ENCODE results near the gene DUSP6.
A peak's percentile ranks its signal among the peaks of the same experiment; 100 is the strongest.

DUSP6 gene

DNA sequence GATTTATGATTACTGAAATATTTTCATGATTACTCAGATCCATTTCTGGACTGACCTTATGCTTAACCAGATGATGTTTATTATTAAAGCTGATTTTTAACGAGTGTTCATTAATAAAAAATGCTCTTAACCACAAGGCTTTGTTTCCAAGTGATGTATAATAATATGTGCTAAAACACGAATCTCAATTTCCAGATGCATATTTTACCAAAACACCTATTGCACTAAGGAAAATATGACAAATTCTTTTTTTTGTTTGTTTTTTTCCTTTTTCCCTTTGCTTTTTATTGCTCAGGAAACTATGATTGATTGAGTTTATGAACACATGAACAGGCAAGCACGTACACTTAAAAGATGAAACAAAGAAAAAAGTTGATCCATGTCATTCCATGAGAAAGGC lies 16.9 kb upstream of the DUSP6 start:
- H3K27ac ChIP-seq (ENCODE audit: low read depth, low read length) = no peak overlapping the region

DNA sequence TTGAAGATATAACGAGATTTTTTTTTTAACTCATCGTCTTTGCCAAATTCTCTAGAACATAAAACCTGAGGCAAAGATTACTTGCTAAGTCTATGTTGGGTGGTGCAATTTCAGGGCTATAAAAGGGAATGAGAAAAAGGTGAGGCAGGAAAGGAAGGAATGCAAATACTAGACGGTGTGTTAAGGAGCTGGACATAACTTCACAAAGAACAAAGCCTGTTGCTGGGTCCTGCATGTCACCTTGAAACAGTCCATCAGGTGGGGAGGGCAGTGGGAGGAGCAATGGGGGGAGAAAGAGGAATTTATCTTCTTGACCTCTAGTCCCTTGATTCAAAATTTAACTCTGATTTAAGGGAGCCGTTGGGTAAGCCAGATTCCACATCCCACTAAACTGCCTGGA lies 16.1 kb upstream of the DUSP6 start:
- H3K4me1 ChIP-seq (ENCODE audit: control insufficient read depth, insufficient read depth, low read length) = peaks cover 2% of the 10 kb centered on the region
- peak overlapping the region; percentile 2 for H3K4me3 ChIP-seq (ENCODE audit: low read length)
- H3K27ac ChIP-seq (ENCODE audit: low read depth, low read length) = no peak overlapping the region
- H3K27me3 ChIP-seq (ENCODE audit: control insufficient read depth, insufficient read depth, low read length) = no peaks in the 10 kb centered on the region
- H3K9ac ChIP-seq (ENCODE audit: low read length) = no peak overlapping the region
- no peaks in the 10 kb centered on the region for H3K36me3 ChIP-seq (ENCODE audit: control insufficient read depth, insufficient read depth, low read length)

More for the DNA sequence above, 16.9 kb upstream of the DUSP6 start:
- H3K9ac ChIP-seq (ENCODE audit: low read length) = no peak overlapping the region
- H3K36me3 ChIP-seq (ENCODE audit: control insufficient read depth, insufficient read depth, low read length) = no peaks in the 10 kb centered on the region
- H3K27me3 ChIP-seq (ENCODE audit: control insufficient read depth, insufficient read depth, low read length) = no peaks in the 10 kb centered on the region
- H3K4me1 ChIP-seq (ENCODE audit: control insufficient read depth, insufficient read depth, low read length) = peaks cover 6% of the 10 kb centered on the region
- H3K4me3 ChIP-seq (ENCODE audit: low read length) = no peak overlapping the region

DNA sequence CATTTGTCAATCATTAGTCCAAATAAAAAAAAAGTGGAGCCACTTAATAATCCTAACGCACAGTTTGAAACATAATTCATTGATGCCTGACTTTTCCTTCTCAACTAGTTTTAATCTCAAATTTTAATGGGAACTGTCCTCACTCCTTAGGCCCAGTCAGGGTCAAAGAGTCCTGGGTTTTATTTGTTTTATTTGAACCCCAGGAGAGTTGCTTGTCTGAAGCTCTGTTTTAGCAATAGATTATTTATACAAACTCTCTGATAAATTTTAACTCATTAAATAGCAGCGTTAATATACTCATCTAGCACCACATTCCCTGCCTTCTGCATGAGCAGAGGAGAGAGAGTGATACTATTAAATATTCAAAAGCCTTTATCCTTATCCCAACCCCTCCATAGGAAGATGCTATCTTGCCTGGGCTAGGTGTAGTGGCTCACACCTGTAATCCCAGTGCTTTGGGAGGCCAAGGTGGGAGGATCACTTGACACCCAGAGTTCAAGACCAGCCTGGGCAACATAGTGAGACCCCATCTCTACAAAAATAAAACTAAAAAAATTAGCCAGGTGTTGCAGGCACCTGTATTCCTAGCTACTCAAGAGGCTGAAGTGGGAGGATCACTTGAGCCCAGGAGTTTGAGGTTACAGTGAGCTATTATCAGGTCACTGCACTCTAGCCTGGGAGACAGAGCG lies 14.5 kb upstream of the DUSP6 start:
- Histone ChIP-seq H3K36me3 (ENCODE audit: control insufficient read depth, insufficient read depth, low read length) (no peaks in the 10 kb centered on the region), H3K27ac (ENCODE audit: low read depth, low read length) (no peak overlapping the region), H3K4me3 (ENCODE audit: low read length) (no peak overlapping the region), H3K4me1 (ENCODE audit: control insufficient read depth, insufficient read depth, low read length) (peaks cover 2% of the 10 kb centered on the region), H3K27me3 (ENCODE audit: control insufficient read depth, insufficient read depth, low read length) (no peaks in the 10 kb centered on the region), H3K9ac (ENCODE audit: low read length) (no peak overlapping the region)

DNA sequence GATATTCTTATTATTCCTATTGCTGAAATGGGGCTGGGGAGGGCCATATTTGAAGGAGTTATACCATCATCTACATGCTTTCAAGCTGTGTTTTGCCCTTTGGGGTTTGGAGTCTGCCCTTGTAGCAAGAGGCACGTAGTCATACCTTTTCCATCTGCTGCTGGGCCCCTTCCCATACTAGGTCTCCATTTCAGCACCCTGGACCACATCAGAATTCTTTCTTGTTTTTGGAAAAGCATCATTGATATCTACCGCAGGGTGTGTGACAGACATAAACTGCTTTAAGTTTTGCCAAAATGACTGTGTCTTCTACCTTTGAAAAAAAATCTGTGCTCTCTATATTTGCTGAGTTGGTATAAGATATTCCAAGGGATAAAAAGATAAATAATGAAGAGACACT lies 12.3 kb upstream of the DUSP6 start:
- Histone ChIP-seq H3K36me3 (ENCODE audit: control insufficient read depth, insufficient read depth, low read length) (no peaks in the 10 kb centered on the region), H3K4me3 (ENCODE audit: low read length) (no peak overlapping the region), H3K27ac (ENCODE audit: low read depth, low read length) (no peak overlapping the region), H3K27me3 (ENCODE audit: control insufficient read depth, insufficient read depth, low read length) (no peaks in the 10 kb centered on the region), H3K9ac (ENCODE audit: low read length) (no peak overlapping the region), H3K4me1 (ENCODE audit: control insufficient read depth, insufficient read depth, low read length) (peaks cover 2% of the 10 kb centered on the region)

DNA sequence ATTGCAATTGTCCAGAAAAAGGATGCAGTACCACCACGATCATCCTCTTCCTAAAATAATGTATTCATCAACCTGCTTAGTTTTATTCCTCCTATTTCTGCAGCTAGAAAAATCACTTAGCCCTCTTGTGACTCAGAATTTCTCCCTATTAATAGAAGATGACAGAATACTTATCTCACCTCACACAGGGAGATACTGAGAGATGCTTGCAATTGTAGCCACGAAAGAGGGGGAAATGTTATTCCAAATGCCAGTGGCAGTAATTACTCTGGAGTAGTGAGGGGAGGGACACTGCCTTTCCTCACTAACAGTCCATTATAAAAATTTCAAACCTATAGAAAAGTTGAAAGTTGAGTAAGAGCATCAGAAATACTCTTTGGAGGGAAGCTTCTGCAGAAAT lies 11.8 kb upstream of the DUSP6 start:
- no peaks in the 10 kb centered on the region for H3K36me3 ChIP-seq (ENCODE audit: control insufficient read depth, insufficient read depth, low read length)
- H3K27me3 ChIP-seq (ENCODE audit: control insufficient read depth, insufficient read depth, low read length) = no peaks in the 10 kb centered on the region
- peaks cover under 1% of the 10 kb centered on the region for H3K4me1 ChIP-seq (ENCODE audit: control insufficient read depth, insufficient read depth, low read length)
- H3K9ac ChIP-seq (ENCODE audit: low read length) = no peak overlapping the region
- H3K4me3 ChIP-seq (ENCODE audit: low read length) = no peak overlapping the region
- no peak overlapping the region for H3K27ac ChIP-seq (ENCODE audit: low read depth, low read length)

DNA sequence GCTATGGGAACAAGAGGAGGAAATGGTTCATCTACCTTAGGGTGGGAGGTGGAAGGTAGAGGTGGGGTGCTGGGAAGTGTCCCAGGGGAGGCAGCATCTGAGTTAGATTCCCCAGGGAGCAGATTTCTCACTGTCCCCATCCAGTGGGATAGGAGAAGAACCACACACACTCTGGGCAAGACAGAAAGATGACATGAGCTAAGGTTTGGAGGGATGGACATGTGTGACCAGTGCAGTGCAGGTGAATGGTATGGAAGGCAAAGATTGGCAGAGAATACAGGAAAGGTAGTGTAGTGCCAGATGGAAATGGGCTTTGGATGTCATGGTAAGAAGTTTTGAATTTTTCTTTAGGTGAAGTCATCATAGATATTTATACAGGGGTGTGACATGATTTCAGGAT lies 11.3 kb upstream of the DUSP6 start:
- H3K4me1 ChIP-seq (ENCODE audit: control insufficient read depth, insufficient read depth, low read length) = no peaks in the 10 kb centered on the region
- H3K27me3 ChIP-seq (ENCODE audit: control insufficient read depth, insufficient read depth, low read length) = no peaks in the 10 kb centered on the region
- H3K4me3 ChIP-seq (ENCODE audit: low read length) = no peak overlapping the region
- H3K9ac ChIP-seq (ENCODE audit: low read length) = no peak overlapping the region
- H3K27ac ChIP-seq (ENCODE audit: low read depth, low read length) = no peak overlapping the region
- no peaks in the 10 kb centered on the region for H3K36me3 ChIP-seq (ENCODE audit: control insufficient read depth, insufficient read depth, low read length)

DNA sequence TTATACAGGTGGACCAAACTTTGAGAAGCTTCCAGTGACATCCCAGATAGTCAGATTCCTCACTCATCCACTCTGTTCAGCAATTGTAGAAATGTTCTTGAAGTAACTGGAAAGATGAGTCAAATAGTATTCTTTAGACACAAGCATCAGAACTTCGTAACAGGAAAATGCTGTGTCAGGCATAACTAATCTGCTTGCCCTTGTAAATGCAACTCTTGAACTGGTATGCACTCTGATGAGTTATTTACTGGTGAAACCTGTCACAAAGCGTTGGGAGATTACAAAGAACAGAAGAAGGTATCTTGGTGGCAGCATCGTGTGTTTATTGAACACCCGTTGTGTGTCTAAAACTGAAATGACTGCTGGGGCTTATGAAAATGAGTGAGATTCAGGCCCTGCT lies 10.8 kb upstream of the DUSP6 start:
- H3K4me1 ChIP-seq (ENCODE audit: control insufficient read depth, insufficient read depth, low read length) = no peaks in the 10 kb centered on the region
- H3K27me3 ChIP-seq (ENCODE audit: control insufficient read depth, insufficient read depth, low read length) = no peaks in the 10 kb centered on the region
- H3K9ac ChIP-seq (ENCODE audit: low read length) = no peak overlapping the region
- no peak overlapping the region for H3K27ac ChIP-seq (ENCODE audit: low read depth, low read length)
- H3K36me3 ChIP-seq (ENCODE audit: control insufficient read depth, insufficient read depth, low read length) = no peaks in the 10 kb centered on the region
- H3K4me3 ChIP-seq (ENCODE audit: low read length) = no peak overlapping the region

DNA sequence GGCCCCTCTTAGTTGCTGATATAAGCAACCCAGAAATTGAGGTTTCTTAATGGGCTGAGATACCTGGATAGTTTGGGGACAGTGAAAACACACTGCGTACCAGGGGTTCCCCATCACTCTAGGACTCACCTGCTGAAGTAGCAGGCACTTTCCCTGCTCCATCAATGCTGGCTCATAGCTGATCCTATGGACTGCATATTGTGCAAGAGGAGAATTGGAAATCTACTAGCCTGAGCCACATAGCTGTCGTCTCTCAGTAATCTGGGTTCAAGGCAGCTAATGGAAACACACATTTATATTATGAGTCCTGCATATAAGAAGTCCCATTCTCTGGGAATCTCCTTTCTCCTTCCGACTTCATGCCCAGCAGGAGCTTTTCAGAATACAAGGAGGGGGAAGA lies 7.3 kb upstream of the DUSP6 start:
- Histone ChIP-seq H3K27ac (ENCODE audit: low read depth, low read length) (no peak overlapping the region), H3K4me3 (ENCODE audit: low read length) (no peak overlapping the region), H3K36me3 (ENCODE audit: control insufficient read depth, insufficient read depth, low read length) (no peaks in the 10 kb centered on the region), H3K27me3 (ENCODE audit: control insufficient read depth, insufficient read depth, low read length) (no peaks in the 10 kb centered on the region), H3K9ac (ENCODE audit: low read length) (no peak overlapping the region), H3K4me1 (ENCODE audit: control insufficient read depth, insufficient read depth, low read length) (no peaks in the 10 kb centered on the region)

DNA sequence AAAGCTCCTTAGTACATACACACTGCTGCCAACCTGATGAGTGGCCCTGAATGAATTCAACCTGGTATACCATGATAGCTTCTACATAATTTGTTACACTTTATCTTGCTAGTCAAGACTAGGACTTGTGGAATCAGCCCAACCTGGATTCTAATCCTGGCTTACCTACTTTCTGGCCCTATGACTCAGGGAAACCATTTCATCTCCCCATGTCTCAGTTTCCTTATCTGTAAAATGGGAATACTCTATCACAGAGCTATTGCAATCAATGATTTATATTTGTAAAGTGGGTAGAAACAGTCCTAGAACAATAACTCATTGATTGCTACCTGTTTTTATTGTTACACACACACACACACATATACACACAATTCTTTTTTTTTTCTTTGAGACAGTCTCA lies 6.5 kb upstream of the DUSP6 start:
- Histone ChIP-seq H3K27ac (ENCODE audit: low read depth, low read length) (no peak overlapping the region), H3K4me3 (ENCODE audit: low read length) (no peak overlapping the region), H3K9ac (ENCODE audit: low read length) (no peak overlapping the region), H3K27me3 (ENCODE audit: control insufficient read depth, insufficient read depth, low read length) (no peaks in the 10 kb centered on the region), H3K36me3 (ENCODE audit: control insufficient read depth, insufficient read depth, low read length) (no peaks in the 10 kb centered on the region), H3K4me1 (ENCODE audit: control insufficient read depth, insufficient read depth, low read length) (no peaks in the 10 kb centered on the region)

DNA sequence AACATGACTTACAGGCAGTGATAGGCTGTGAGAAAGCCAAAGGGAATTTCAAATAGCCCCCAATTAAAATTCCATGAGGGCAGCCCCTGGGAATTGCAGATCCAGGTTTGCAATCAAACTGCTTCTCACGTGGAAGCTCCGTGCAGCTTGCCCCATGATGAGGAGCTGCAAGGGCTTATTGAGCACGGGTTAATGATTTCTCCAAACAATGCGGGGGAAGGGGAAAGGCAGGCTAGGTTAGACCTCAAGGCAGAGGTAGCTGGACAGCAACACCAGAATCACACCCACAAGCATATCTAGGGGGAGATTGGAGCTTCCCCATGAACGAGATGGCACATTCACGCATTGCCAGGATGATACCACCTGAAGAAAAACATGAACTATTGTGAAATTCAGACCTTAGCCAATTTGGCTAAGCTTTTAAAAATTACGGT lies 5.0 kb upstream of the DUSP6 start:
- Histone ChIP-seq H3K9ac (ENCODE audit: low read length) (no peak overlapping the region), H3K27me3 (ENCODE audit: control insufficient read depth, insufficient read depth, low read length) (no peaks in the 10 kb centered on the region), H3K36me3 (ENCODE audit: control insufficient read depth, insufficient read depth, low read length) (no peaks in the 10 kb centered on the region), H3K4me3 (ENCODE audit: low read length) (no peak overlapping the region), H3K27ac (ENCODE audit: low read depth, low read length) (no peak overlapping the region), H3K4me1 (ENCODE audit: control insufficient read depth, insufficient read depth, low read length) (no peaks in the 10 kb centered on the region)

DNA sequence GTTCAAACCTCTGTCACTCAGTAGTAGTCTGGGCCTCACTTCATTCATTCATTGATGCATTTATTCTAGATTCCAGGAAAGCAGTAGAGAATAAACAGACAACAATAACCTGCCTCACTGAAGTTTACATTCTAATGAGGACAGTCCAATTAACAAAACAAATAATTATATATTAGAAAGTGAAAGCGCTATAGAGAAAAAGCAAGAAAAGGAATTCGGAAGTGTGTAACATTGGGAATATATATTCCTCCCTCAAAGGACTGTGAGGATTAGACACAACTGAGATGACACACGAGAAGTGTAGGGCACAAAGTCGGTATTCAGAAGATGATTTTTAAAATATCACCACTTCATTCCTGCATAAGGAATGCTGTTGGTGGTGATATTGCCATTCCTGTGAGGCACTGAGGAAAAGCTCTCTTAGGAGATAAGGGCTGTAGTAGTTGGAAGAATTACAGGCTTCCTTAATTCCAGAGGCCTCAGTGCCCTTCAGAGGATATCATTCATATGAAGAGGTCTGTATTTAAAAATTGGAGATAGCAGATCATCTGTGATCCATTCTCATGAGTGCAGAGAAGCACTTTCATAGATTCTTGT lies 3.9 kb upstream of the DUSP6 start:
- H3K27me3 ChIP-seq (ENCODE audit: control insufficient read depth, insufficient read depth, low read length) = no peaks in the 10 kb centered on the region
- no peak overlapping the region for H3K4me3 ChIP-seq (ENCODE audit: low read length)
- no peaks in the 10 kb centered on the region for H3K4me1 ChIP-seq (ENCODE audit: control insufficient read depth, insufficient read depth, low read length)
- no peak overlapping the region for H3K27ac ChIP-seq (ENCODE audit: low read depth, low read length)
- H3K9ac ChIP-seq (ENCODE audit: low read length) = no peak overlapping the region
- H3K36me3 ChIP-seq (ENCODE audit: control insufficient read depth, insufficient read depth, low read length) = no peaks in the 10 kb centered on the region

DNA sequence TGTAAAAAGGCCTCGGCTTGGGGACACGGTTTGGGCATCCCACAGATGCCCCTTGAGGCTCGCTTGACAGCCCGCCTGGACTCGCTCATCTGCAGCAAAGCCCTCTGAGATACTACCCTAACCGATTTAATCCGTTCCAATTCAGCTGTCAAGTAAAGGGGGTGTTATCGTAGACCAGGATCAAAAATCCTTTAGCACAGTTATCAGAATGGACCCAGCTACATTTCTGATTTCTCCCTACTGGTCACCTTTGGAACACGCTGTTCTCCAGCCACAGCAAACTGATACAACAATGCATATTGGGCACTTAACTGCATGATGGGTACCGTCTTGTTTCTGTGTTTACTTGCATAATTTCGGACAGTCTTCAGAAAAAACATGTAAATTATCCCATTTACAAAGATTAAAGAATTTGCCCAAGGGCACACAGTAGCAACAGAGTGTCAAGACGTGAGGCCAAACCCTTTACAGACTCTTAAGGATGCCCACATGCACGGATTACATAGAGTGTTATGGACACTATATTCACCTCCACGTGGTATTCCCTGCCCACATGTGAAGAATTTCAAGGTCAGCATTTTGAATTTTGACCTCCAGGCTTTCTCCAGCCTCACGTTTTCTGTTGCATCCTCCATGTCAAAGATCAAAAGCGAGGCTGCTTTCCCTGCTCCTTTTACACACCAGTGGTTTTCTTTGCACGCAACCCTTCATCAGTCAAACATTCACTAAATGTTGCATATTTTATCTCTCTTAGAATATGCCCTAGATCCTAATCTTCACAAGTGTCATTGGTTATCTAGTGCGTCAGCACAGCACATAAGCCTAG lies 3.2 kb upstream of the DUSP6 start:
- Histone ChIP-seq H3K36me3 (ENCODE audit: control insufficient read depth, insufficient read depth, low read length) (no peaks in the 10 kb centered on the region), H3K27ac (ENCODE audit: low read depth, low read length) (peak overlapping the region; percentile 98), H3K4me3 (ENCODE audit: low read length) (peak overlapping the region; percentile 97), H3K4me1 (ENCODE audit: control insufficient read depth, insufficient read depth, low read length) (no peaks in the 10 kb centered on the region), H3K27me3 (ENCODE audit: control insufficient read depth, insufficient read depth, low read length) (no peaks in the 10 kb centered on the region), H3K9ac (ENCODE audit: low read length) (peak overlapping the region; percentile 61)
